Vagina (tissue), 2 donors: ENCODE data around the gene PALLD.

Experiments used
- CTCF ChIP-seq, 3 experiments: fragments of 450-650 bp in 2 of 3; fragments of 200-600 bp in 1 of 3; sonication (generic) in 1 of 3; IDR thresholded peaks; one replicate each; pipeline ENCODE4 v1.5.1; 2017 to 2019; ENCODE audit warnings: antibody characterized with exemption in 3 of 3, mild to moderate bottlenecking in 2 of 3, moderate library complexity in 2 of 3
- POLR2A ChIP-seq, 2 donors: fragments of 450-650 bp; IDR thresholded peaks; one replicate each; pipeline ENCODE4 v1.6.1; 2017; ENCODE audit warnings: antibody characterized with exemption in 2 of 2, mild to moderate bottlenecking in 2 of 2, moderate library complexity in 2 of 2

GRCh38 chr4:168643111-168643795 lies 146.4 kb downstream of the PALLD start:
- no peak for TF ChIP-seq POLR2A (IDR thresholded peaks at IDR 0.05)
- no peak for TF ChIP-seq CTCF (IDR thresholded peaks at IDR 0.05)
